ENCODE data around the gene FOSB. TPM values are rescaled to one million over a fixed set of nuclear protein-coding genes. Genes with fewer than 3 reads are reported as not detected.

Gene FOSB
- total and polyA plus RNA-seq, 9 of the 15 experiments (the other 6 are each of a cell fraction or from before 2014, with no cell fraction given), result 0.11 to 2.7 (median 0.73) TPM

DNA sequence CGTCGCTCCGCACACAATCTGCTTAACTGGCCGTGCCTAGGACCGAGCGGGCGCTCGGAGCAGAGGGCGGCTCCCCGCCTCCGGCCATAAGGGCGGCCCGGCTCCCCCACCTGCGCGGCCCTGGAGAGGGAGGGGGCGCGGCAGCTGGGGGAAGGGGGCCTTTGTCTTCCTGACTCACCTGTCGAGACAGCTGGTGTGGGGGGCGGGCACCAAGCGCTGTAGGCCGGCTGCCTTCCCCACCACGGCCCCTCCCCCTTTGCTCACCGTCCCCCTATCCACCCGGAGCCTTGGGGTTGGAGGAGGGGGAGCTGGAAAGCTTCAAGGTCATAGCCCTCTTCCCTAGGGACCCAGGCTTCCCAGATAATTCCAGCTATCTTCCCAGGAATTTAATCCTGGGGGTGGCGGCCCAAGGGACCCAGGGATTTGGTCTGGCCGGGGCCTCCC lies 40.6 kb downstream of the FOSB start (continued):
- 0 out of 4 replicates have a peak, but pooled peaks of 1 of the 2 experiments have one; percentile 27 for TF ChIP-seq ETV6 (IDR thresholded peaks at IDR 0.05; ENCODE audit: borderline replicate concordance in 1 of 2, low read depth in 2 of 2, low read length in 1 of 2)
- TF ChIP-seq ETV6 (CRISPR knock-in tag; IDR thresholded peaks at IDR 0.05; ENCODE audit: borderline replicate concordance), result no peak
- TF ChIP-seq, protein P1, sequence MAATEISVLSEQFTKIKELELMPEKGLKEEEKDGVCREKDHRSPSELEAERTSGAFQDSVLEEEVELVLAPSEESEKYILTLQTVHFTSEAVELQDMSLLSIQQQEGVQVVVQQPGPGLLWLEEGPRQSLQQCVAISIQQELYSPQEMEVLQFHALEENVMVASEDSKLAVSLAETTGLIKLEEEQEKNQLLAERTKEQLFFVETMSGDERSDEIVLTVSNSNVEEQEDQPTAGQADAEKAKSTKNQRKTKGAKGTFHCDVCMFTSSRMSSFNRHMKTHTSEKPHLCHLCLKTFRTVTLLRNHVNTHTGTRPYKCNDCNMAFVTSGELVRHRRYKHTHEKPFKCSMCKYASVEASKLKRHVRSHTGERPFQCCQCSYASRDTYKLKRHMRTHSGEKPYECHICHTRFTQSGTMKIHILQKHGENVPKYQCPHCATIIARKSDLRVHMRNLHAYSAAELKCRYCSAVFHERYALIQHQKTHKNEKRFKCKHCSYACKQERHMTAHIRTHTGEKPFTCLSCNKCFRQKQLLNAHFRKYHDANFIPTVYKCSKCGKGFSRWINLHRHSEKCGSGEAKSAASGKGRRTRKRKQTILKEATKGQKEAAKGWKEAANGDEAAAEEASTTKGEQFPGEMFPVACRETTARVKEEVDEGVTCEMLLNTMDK (IDR thresholded peaks at IDR 0.05; ENCODE audit: borderline replicate concordance, insufficient read depth, low read depth, low read length, poor library complexity, severe bottlenecking), result peak; percentile 1
- TF ChIP-seq ZNF785 (CRISPR knock-in tag; IDR thresholded peaks at IDR 0.05), result no peak
- TF ChIP-seq SRSF9 (IDR thresholded peaks at IDR 0.05; ENCODE audit: borderline replicate concordance, low read depth, low read length), result no peak

DNA sequence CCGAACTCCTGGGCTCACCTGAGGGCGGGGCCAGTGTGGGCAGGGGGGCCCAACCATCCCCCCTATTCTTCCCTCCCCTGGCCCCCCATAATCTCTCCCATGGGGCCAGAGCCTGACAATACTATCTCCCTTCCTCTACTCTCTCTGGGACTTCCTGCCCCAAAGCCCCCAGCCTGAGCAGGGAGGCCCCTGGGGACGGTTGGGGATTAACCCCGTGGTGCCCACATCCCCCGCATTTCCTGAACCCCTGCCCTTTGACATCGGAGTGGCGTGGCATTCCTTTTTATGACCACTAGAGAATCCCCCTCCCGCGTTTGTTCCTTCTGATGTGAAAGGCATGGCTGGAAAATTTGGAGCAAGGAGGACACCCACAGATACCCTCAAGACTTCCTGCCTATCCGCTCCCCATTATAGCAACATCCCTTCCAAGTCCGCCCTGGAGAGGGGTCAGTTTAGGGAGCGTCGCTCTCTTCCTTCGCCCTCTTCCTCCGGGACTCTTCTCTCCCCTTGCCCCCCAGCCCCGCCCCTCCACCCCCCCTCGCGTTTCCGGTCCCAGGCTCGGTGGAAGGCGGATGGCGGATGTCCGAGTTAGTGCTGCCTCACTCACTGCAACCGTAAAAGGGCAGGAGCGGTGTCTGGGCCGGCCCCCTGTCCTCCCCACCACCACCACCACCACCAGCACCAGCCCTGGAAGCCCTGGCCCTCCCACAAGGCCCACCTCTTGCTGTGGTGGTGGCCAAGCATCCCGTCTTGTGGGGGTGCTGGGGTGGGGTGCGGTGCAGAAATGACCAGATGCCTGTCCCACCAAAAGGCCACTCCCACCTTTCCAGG lies 41.3 kb downstream of the FOSB start:
- POLR2A ChIA-PET, result interaction anchor here (0.5 to 1.6 kb wide), 6 partner anchors 16 to 339 kb away, joined by 3 to 4 read pairs (median 3); no protein-coding TSS in a partner anchor
- TF ChIP-seq, protein P2, sequence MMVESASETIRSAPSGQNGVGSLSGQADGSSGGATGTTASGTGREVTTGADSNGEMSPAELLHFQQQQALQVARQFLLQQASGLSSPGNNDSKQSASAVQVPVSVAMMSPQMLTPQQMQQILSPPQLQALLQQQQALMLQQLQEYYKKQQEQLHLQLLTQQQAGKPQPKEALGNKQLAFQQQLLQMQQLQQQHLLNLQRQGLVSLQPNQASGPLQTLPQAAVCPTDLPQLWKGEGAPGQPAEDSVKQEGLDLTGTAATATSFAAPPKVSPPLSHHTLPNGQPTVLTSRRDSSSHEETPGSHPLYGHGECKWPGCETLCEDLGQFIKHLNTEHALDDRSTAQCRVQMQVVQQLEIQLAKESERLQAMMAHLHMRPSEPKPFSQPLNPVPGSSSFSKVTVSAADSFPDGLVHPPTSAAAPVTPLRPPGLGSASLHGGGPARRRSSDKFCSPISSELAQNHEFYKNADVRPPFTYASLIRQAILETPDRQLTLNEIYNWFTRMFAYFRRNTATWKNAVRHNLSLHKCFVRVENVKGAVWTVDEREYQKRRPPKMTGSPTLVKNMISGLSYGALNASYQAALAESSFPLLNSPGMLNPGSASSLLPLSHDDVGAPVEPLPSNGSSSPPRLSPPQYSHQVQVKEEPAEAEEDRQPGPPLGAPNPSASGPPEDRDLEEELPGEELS (CRISPR knock-in tag; IDR thresholded peaks at IDR 0.05; ENCODE audit: borderline replicate concordance), result no peak
- TF ChIP-seq RB1 (IDR thresholded peaks at IDR 0.05; ENCODE audit: low read depth), result no peak
- TF ChIP-seq, protein P3, sequence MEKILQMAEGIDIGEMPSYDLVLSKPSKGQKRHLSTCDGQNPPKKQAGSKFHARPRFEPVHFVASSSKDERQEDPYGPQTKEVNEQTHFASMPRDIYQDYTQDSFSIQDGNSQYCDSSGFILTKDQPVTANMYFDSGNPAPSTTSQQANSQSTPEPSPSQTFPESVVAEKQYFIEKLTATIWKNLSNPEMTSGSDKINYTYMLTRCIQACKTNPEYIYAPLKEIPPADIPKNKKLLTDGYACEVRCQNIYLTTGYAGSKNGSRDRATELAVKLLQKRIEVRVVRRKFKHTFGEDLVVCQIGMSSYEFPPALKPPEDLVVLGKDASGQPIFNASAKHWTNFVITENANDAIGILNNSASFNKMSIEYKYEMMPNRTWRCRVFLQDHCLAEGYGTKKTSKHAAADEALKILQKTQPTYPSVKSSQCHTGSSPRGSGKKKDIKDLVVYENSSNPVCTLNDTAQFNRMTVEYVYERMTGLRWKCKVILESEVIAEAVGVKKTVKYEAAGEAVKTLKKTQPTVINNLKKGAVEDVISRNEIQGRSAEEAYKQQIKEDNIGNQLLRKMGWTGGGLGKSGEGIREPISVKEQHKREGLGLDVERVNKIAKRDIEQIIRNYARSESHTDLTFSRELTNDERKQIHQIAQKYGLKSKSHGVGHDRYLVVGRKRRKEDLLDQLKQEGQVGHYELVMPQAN (IDR thresholded peaks at IDR 0.05; ENCODE audit: borderline replicate concordance), result 0 out of 2 replicates have a peak, but pooled peaks have one; percentile 7
- peak; percentile 88 for TF ChIP-seq NR2C1 (IDR thresholded peaks at IDR 0.05)
- peak; percentile 84 for TF ChIP-seq NR2C1 (tag; IDR thresholded peaks at IDR 0.05)
- TF ChIP-seq YY1 (IDR thresholded peaks at IDR 0.05; ENCODE audit: borderline replicate concordance in 1 of 3, control insufficient read depth in 1 of 3, extremely low read depth in 1 of 3, insufficient read depth in 3 of 3, insufficient read length in 1 of 3, insufficient replicate concordance in 2 of 3, low read depth in 1 of 3, low read length in 2 of 3), result peak in 1 of 3 experiments; percentile 68

More for the DNA sequence above, 41.3 kb downstream of the FOSB start:
- Histone ChIP-seq H3K4me1 (replicated peaks in 1 of 2; ENCODE audit: control insufficient read depth in 2 of 2, insufficient read depth in 2 of 2, low read length in 2 of 2) (peaks cover 38 to 50% of the 10 kb centered on the region in 2 experiments), H3K9me1 (ENCODE audit: control insufficient read depth, insufficient read depth, low read length) (no peaks in the 10 kb centered on the region), H3K4me2 (ENCODE audit: insufficient read depth, low read length) (peak overlapping the region; percentile 97), H3K27ac (ENCODE audit: extremely low read depth, low read depth, low read length) (peak overlapping the region; percentile 98), H3K27me3 (ENCODE audit: control insufficient read depth in 2 of 2, insufficient read depth in 2 of 2, low read length in 2 of 2) (no peaks in the 10 kb centered on the region), H3K4me3 (peak overlapping the region; percentile 99), H3K9ac (ENCODE audit: insufficient read depth in 1 of 2, low read depth in 2 of 2, low read length in 2 of 2) (peak overlapping the region; percentile 95 to 97), H3K9me3 (replicated peaks; ENCODE audit: control insufficient read depth, insufficient read depth, low read depth, low read length) (no peaks in the 10 kb centered on the region), H3K79me2 (ENCODE audit: control insufficient read depth, insufficient read depth, low read length) (peaks cover 77% of the 10 kb centered on the region), H4K20me1 (replicated peaks; ENCODE audit: control insufficient read depth, insufficient read depth, low read length) (no peaks in the 10 kb centered on the region; the same call in 1 of the 2 replicates), H2AFZ (ENCODE audit: low read depth, low read length) (peak overlapping the region; percentile 62), H3K36me3 (ENCODE audit: control insufficient read depth, insufficient read depth, low read length) (peaks cover 43% of the 10 kb centered on the region; the same call in 2 of the 3 replicates)
- BruUV-seq (replicated peaks), result TSS peak; percentile 56
- CTCF ChIA-PET (ENCODE audit: low intra/inter-chr PET ratio), result no interaction called here
- 1% methylated on average over 13 of the region's 28 CpGs for WGBS (ENCODE audit: insufficient coverage, low coverage, missing lambda C conversion rate)
- intact Hi-C loops (cut with micrococcal nuclease), result loop anchor here (5.0 kb wide), 1 partner anchor 133 kb away; no protein-coding TSS in a partner anchor
- in situ Hi-C loops (cut with MboI), result no loop called here
- peak; percentile 64 to 89 (median 76) for DNase-seq (ENCODE audit: extremely low read depth in 1 of 4, low spot score in 3 of 4)
- no peak for FAIRE-seq
- ATAC-seq, result peak; percentile 67
